HPDE6-E6E7 (cell line): ENCODE data around the gene TRIM37.
"Not testable (repeated sequence)": the region's sequence is repeated elsewhere in the genome, so short reads cannot be mapped to it uniquely, and the experiment has no call there.

Source experiments
- DNase-seq: peaks from one replicate; pipeline ENCODE4 v3.0.0; 2011; ENCODE audit warnings: missing footprints; ENCODE audit errors: extremely low spot score

Gene TRIM37

GRCh38 chr17:59106463-59107305 is at the start of gene TRIM37:
TSS of gene TRIM37 (minus strand) at chr17:59106880. CDS start at chr17:59106461, 419 bp downstream.
- peak; percentile 98 for DNase-seq

GRCh38 chr17:59155439-59156177 is 48.9 kb upstream of the TRIM37 start, which contains the start of gene PRR11:
TSS of gene PRR11 (plus strand) at chr17:59155746. CDS start at chr17:59169753, 14,007 bp downstream.
- peak; percentile 95 for DNase-seq

- DNase-seq: peak; percentile 89
Measured at GRCh38 chr17:59154721-59155438, 48.2 kb upstream of the TRIM37 start, which contains the start of gene SKA2. TSS of gene SKA2 (minus strand) at chr17:59155186. CDS start at chr17:59155163, 23 bp downstream.

GRCh38 chr17:59154292-59154720 is 47.6 kb upstream of the TRIM37 start:
- peak; percentile 16 for DNase-seq

- no peak for DNase-seq
Measured at GRCh38 chr17:59152925-59153324, 46.2 kb upstream of the TRIM37 start.

GRCh38 chr17:59151591-59151990 is 44.9 kb upstream of the TRIM37 start:
- no peak for DNase-seq

- DNase-seq: no peak
Measured at GRCh38 chr17:59151006-59151405, 44.3 kb upstream of the TRIM37 start.

- DNase-seq: no peak
Measured at GRCh38 chr17:59149841-59150511, 43.3 kb upstream of the TRIM37 start.

GRCh38 chr17:59149051-59149450 is 42.4 kb upstream of the TRIM37 start:
- DNase-seq: no peak

- no peak for DNase-seq
Measured at GRCh38 chr17:59145571-59146096, 39.0 kb upstream of the TRIM37 start.

- peak; percentile 28 for DNase-seq
Measured at GRCh38 chr17:59141860-59142259, 35.2 kb upstream of the TRIM37 start.

GRCh38 chr17:59139939-59140338 is 33.3 kb upstream of the TRIM37 start:
- DNase-seq: peak; percentile 41

- not testable (repeated sequence) for DNase-seq
Measured at GRCh38 chr17:59138339-59138738, 31.7 kb upstream of the TRIM37 start.

- DNase-seq: no peak
Measured at GRCh38 chr17:59131131-59131530, 24.5 kb upstream of the TRIM37 start.

GRCh38 chr17:59129814-59130213 is 23.1 kb upstream of the TRIM37 start:
- DNase-seq: no peak

GRCh38 chr17:59126809-59127417 is 20.2 kb upstream of the TRIM37 start:
- DNase-seq: no peak

- no peak for DNase-seq
Measured at GRCh38 chr17:59124665-59125064, 18.0 kb upstream of the TRIM37 start.

GRCh38 chr17:59121901-59122480 is 15.3 kb upstream of the TRIM37 start:
- DNase-seq: no peak

- no peak for DNase-seq
Measured at GRCh38 chr17:59115474-59115873, 8.8 kb upstream of the TRIM37 start.

- no peak for DNase-seq
Measured at GRCh38 chr17:59111539-59111938, 4.9 kb upstream of the TRIM37 start.
